OCI-LY3 (cell line): ENCODE measurements around the gene DUSP6.

Experiments
- H2AFZ ChIP-seq: fragments of 200-600, 300-600 bp; shearing (Covaris generic); 2 replicates; pipeline ENCODE4 v1.6.0; 2014; ENCODE audit warnings: antibody characterized with exemption, low read depth, low read length
- H3K27ac ChIP-seq: fragments of 200-600, 300-600 bp; sonication (generic); 2 replicates; pipeline ENCODE4 v1.5.1; 2014; ENCODE audit warnings: mild to moderate bottlenecking, low read length, moderate library complexity, mixed read lengths
- H3K27me3 ChIP-seq: fragments of 200-600, 300-600 bp; sonication (generic); 2 replicates; pipeline ENCODE4 v1.6.1; 2014; ENCODE audit warnings: low read depth, low read length, mixed read lengths
- H3K36me3 ChIP-seq: fragments of 200-600, 300-600 bp; sonication (generic); replicated peaks from 2 replicates; pipeline ENCODE3; 2014; ENCODE audit warnings: low read depth, low read length, mixed read lengths
- H3K4me1 ChIP-seq: fragments of 300-600, 200-600 bp; sonication (generic); 2 replicates; pipeline ENCODE4 v1.6.1; 2014; ENCODE audit warnings: low read length, mixed read lengths
- H3K4me2 ChIP-seq: fragments of 200-600, 300-600 bp; sonication (generic); 2 replicates; pipeline ENCODE4 v1.6.1; 2014; ENCODE audit warnings: low read length, mixed read lengths
- H3K4me3 ChIP-seq: fragments of 300-600, 200-600 bp; sonication (generic); 2 replicates; pipeline ENCODE4 v1.5.1; 2014; ENCODE audit warnings: antibody characterized with exemption, mild to moderate bottlenecking, low read length, moderate library complexity
- H3K79me2 ChIP-seq: fragments of 300-600, 200-600 bp; shearing (Covaris generic); 2 replicates; pipeline ENCODE4 v1.6.1; 2014; ENCODE audit warnings: mild to moderate bottlenecking, low read length, mixed read lengths
- H3K9ac ChIP-seq: fragments of 300-600, 200-600 bp; shearing (Covaris generic); 2 replicates; pipeline ENCODE4 v1.6.0; 2014; ENCODE audit warnings: mild to moderate bottlenecking, low read length, moderate library complexity
- H3K9me3 ChIP-seq: fragments of 200-600, 300-600 bp; shearing (Covaris generic); 2 replicates; pipeline ENCODE4 v1.6.1; 2014; ENCODE audit warnings: low read length, mixed read lengths; ENCODE audit not compliant: insufficient read depth
- H4K20me1 ChIP-seq: fragments of 200-600, 300-600 bp; sonication (generic); 2 replicates; pipeline ENCODE4 v1.6.1; 2016; ENCODE audit warnings: low read length, mixed read lengths; ENCODE audit not compliant: insufficient read depth
- CTCF ChIP-seq: fragments of 200-600, 300-600 bp; sonication (generic); IDR thresholded peaks from 2 replicates; pipeline ENCODE4 v1.5.1; 2014; ENCODE audit warnings: antibody characterized with exemption, low read length, low read depth
- EZH2phosphoT487 ChIP-seq: fragments of 200-600 bp; shearing (Covaris generic); IDR thresholded peaks from 2 replicates; pipeline ENCODE4 v1.6.1; 2018; ENCODE audit warnings: antibody characterized with exemption, mixed run types, low read depth

DUSP6 gene

GRCh38 chr12:89353188-89353822, 1.0 kb upstream of the DUSP6 start:
- H2AFZ ChIP-seq, result peak overlapping the region; percentile 95
- peak overlapping the region; percentile 85 for H3K4me3 ChIP-seq
- TF ChIP-seq CTCF (no peak), EZH2phosphoT487 (no peak)
- H3K4me1 ChIP-seq, result peaks cover 5% of the 10 kb centered on the region; the same call in 1 of the 2 replicates
- no peak overlapping the region for H3K27ac ChIP-seq
- no peaks in the 10 kb centered on the region for H4K20me1 ChIP-seq
- peak overlapping the region; percentile 95 for H3K4me2 ChIP-seq
- H3K9ac ChIP-seq, result peak overlapping the region; percentile 65
- H3K9me3 ChIP-seq, result no peaks in the 10 kb centered on the region
- H3K36me3 ChIP-seq, result no peaks in the 10 kb centered on the region
- no peaks in the 10 kb centered on the region for H3K79me2 ChIP-seq
- peaks cover 32% of the 10 kb centered on the region for H3K27me3 ChIP-seq

DNA sequence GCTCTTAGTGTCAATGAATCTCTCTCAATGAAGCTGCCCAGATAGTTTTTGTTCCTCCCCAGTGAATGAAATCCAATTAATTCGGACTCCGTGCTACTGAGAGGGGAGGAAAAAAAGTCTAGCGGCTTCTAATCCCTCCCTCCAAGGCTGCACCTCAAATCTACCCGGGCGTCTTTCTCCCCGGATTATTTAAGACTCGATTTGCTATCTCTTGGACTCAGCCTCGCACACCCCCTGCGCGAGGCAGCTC, 134 bp downstream of the DUSP6 start:
- Histone ChIP-seq H4K20me1 (no peaks in the 10 kb centered on the region), H3K27me3 (peaks cover 42% of the 10 kb centered on the region), H3K79me2 (no peaks in the 10 kb centered on the region)

DNA sequence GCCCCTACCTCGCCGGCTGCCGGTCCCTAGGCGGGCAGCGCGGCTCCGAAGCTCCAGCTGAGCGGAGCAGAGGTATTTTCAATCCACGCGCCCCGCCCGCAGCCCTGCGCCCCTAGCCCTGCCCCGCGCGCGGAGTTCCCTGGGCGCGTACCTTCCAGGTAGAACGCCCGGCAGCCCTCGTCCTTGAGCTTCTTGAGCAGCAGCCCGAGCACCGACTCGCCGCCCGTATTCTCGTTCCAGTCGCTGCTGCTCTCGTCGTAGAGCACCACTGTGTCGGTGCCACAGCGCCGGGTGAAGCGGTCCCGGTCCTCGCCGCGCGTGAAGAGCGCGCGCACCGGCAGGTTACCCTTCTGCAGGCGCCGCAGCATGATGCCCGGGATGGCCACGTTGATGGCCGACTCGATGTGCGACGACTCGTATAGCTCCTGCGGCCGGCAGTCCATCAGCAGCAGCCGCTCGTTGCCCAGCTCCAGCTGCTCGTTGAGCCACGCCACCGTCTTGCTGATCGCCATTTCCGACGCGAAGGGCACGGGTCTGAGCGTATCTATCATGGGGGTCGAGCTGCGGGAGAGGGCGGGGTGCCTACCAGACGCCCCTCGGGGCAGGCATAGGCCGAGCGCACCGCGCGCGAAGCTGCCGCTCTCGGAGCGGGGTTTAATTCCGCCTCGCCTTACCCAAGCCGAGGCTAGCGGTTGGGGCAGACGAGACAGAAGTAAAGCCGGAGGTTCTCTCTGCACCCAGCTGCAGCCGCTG, 636 bp downstream of the DUSP6 start:
- no peak overlapping the region for H3K4me2 ChIP-seq
- no peak overlapping the region for H3K4me3 ChIP-seq
- H3K9ac ChIP-seq, result no peak overlapping the region
- no peaks in the 10 kb centered on the region for H3K9me3 ChIP-seq
- H3K36me3 ChIP-seq, result no peaks in the 10 kb centered on the region
- no peak overlapping the region for H3K27ac ChIP-seq
- H3K4me1 ChIP-seq, result peaks cover 14% of the 10 kb centered on the region
- no peaks in the 10 kb centered on the region for H4K20me1 ChIP-seq
- no peak overlapping the region for H2AFZ ChIP-seq
- H3K79me2 ChIP-seq, result no peaks in the 10 kb centered on the region
- peaks cover 45% of the 10 kb centered on the region for H3K27me3 ChIP-seq
- TF ChIP-seq CTCF (no peak), EZH2phosphoT487 (no peak)

More for the DNA sequence above, 134 bp downstream of the DUSP6 start:
- H3K9ac ChIP-seq, result no peak overlapping the region
- peaks cover 9% of the 10 kb centered on the region for H3K4me1 ChIP-seq
- no peak overlapping the region for H3K27ac ChIP-seq
- no peak for TF ChIP-seq EZH2phosphoT487
- no peak for TF ChIP-seq CTCF
- no peaks in the 10 kb centered on the region for H3K9me3 ChIP-seq
- no peaks in the 10 kb centered on the region for H3K36me3 ChIP-seq
- H2AFZ ChIP-seq, result no peak overlapping the region
- H3K4me2 ChIP-seq, result no peak overlapping the region
- H3K4me3 ChIP-seq, result no peak overlapping the region

GRCh38 chr12:89350630-89351488, 1.4 kb downstream of the DUSP6 start:
- no peak overlapping the region for H3K4me3 ChIP-seq
- no peak overlapping the region for H3K9ac ChIP-seq
- no peak overlapping the region for H2AFZ ChIP-seq
- no peak overlapping the region for H3K27ac ChIP-seq
- H3K27me3 ChIP-seq, result peaks cover 43% of the 10 kb centered on the region
- TF ChIP-seq EZH2phosphoT487, result no peak
- TF ChIP-seq CTCF, result no peak
- H3K4me1 ChIP-seq, result peaks cover 20% of the 10 kb centered on the region
- H3K9me3 ChIP-seq, result no peaks in the 10 kb centered on the region
- no peaks in the 10 kb centered on the region for H3K79me2 ChIP-seq
- no peak overlapping the region for H3K4me2 ChIP-seq
- no peaks in the 10 kb centered on the region for H4K20me1 ChIP-seq
- no peaks in the 10 kb centered on the region for H3K36me3 ChIP-seq
